ENCODE data around the gene CNOT3. TPM values are rescaled to one million over a fixed set of nuclear protein-coding genes. Genes with fewer than 3 reads are reported as not detected.

The CNOT3 gene
- total and polyA plus RNA-seq, 9 of the 15 experiments (the other 6 are each of a cell fraction or from before 2014, with no cell fraction given): 0.27 to 60.4 (median 9.9) TPM

GRCh38 chr19:54115109-54116063 is 22.2 kb upstream of the CNOT3 start, which contains the start of the genes PRPF31 and TFPT (continued):
- no peak; the same call in 1 of the 2 replicates for TF ChIP-seq FOXP4 (CRISPR knock-in tag; IDR thresholded peaks at IDR 0.05; ENCODE audit: borderline replicate concordance)
- no peak for TF ChIP-seq ZHX1 (conservative IDR thresholded peaks at IDR 0.05; ENCODE audit: low read length)
- peak; percentile 66; the same call in 1 of the 2 replicates for TF ChIP-seq DMBX1 (CRISPR knock-in tag; IDR thresholded peaks at IDR 0.05; ENCODE audit: borderline replicate concordance)
- TF ChIP-seq HDAC2 (IDR thresholded peaks at IDR 0.05): peak; percentile 91
- TF ChIP-seq ETS2 (tag; IDR thresholded peaks at IDR 0.05; ENCODE audit: borderline replicate concordance, poor library complexity, severe bottlenecking): no peak
- no peak for TF ChIP-seq ZNF398 (CRISPR knock-in tag; IDR thresholded peaks at IDR 0.05)
- no peak for TF ChIP-seq ZNF655 (CRISPR knock-in tag; IDR thresholded peaks at IDR 0.05)
- no peak for TF ChIP-seq NR2F6 (CRISPR knock-in tag; IDR thresholded peaks at IDR 0.05)
- TF ChIP-seq KDM4B (IDR thresholded peaks at IDR 0.05; ENCODE audit: borderline replicate concordance in 2 of 2, low read depth in 1 of 2): peak in 1 of 2 experiments; percentile 21; a peak in 1 of 4 replicates
- TF ChIP-seq SMARCA4 (IDR thresholded peaks at IDR 0.05): no peak
- peak; percentile 76 for TF ChIP-seq ZBTB2 (IDR thresholded peaks at IDR 0.05)
- no peak for TF ChIP-seq MLX (CRISPR knock-in tag; conservative IDR thresholded peaks at IDR 0.05)
- no peak for TF ChIP-seq MTF1 (CRISPR knock-in tag; IDR thresholded peaks at IDR 0.05; ENCODE audit: borderline replicate concordance)
- TF ChIP-seq HDAC1 (IDR thresholded peaks at IDR 0.05): peak in 1 of 2 experiments; percentile 98; a peak in 3 of 4 replicates
- no peak for TF ChIP-seq SNIP1 (IDR thresholded peaks at IDR 0.05; ENCODE audit: low read depth)

Measured in K562 (cell line).